RWPE2 (cell line): ENCODE measurements around the gene ZNF273.
"Not testable (repeated sequence)": the region's sequence is repeated elsewhere in the genome, so short reads cannot be mapped to it uniquely, and the experiment has no call there.

Experiments used
- ATAC-seq: fragments of 200-7000 bp; cut with Tn5 transposase; 3 replicates; pipeline ENCODE4 v1.9.1; 2021; ENCODE audit warnings: low read depth
- DNase-seq: peaks from one replicate; pipeline ENCODE4 v3.0.0-alpha.2; 2020; ENCODE audit warnings: low spot score
- H3K27ac ChIP-seq: fragments of 450-650 bp; 2 replicates; pipeline ENCODE4 v1.5.1; 2017; ENCODE audit warnings: mild to moderate bottlenecking; ENCODE audit not compliant: poor library complexity, severe bottlenecking
- H3K27me3 ChIP-seq: fragments of 250-450 bp; sonication (Bioruptor Pico); 2 replicates; pipeline ENCODE4 v1.5.1; 2021; ENCODE audit warnings: mild to moderate bottlenecking, moderate library complexity; ENCODE audit not compliant: insufficient read depth, poor library complexity, severe bottlenecking
- H3K36me3 ChIP-seq: fragments of 250-450 bp; sonication (Bioruptor Pico); 2 replicates; pipeline ENCODE4 v1.5.1; 2020; ENCODE audit warnings: low read depth, mild to moderate bottlenecking, moderate library complexity
- H3K4me1 ChIP-seq: fragments of 250-450 bp; sonication (Bioruptor Pico); 2 replicates; pipeline ENCODE4 v1.5.1; 2021; ENCODE audit warnings: mild to moderate bottlenecking, moderate library complexity; ENCODE audit not compliant: insufficient read depth, poor library complexity, severe bottlenecking
- H3K4me3 ChIP-seq: fragments of 250-450 bp; sonication (Bioruptor Pico); 2 replicates; pipeline ENCODE4 v1.5.1; 2021; ENCODE audit warnings: mild to moderate bottlenecking, moderate library complexity; ENCODE audit not compliant: severe bottlenecking
- H3K9me3 ChIP-seq: fragments of 250-450 bp; sonication (Bioruptor Pico); 2 replicates; pipeline ENCODE4 v1.5.1; 2021; ENCODE audit warnings: mild to moderate bottlenecking, moderate library complexity; ENCODE audit not compliant: severe bottlenecking
- TF ChIP-seq, protein P1 (sequence below): fragments of 450-650 bp; IDR thresholded peaks from one replicate; pipeline ENCODE4 v1.5.1; 2017; ENCODE audit warnings: mild to moderate bottlenecking, moderate library complexity; ENCODE audit not compliant: poor library complexity, severe bottlenecking

ZNF273 gene

DNA sequence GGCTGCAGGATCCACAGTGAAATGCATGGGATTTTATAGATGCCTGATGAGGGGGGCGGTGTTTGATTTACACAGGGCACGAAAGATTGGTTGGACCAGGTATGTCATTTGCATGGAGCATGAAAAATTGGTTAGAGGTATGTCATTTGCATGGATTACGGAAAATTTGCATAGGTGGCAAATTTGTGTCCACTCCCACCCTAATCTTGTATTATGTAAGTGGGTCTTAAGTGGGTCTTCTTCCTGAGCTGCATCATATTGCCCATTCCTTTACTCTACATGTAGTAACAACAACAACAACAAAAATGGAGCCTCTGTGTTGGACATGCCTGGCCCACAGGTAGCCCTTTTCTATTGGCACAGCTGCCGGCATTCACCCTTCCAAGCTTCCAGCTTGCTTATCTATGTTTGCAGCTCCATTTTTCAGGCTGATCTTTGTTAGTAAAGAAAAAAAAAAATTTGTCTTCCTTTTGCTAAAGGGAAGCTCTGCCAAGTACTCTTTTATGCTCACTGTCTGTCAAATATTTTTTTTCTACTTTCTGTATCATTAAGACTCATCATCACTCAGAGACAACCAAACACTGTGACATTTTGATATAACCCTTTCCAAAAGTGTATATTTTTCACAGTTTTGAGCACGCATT lies 10.3 kb upstream of the ZNF273 start:
- Histone ChIP-seq H3K36me3 (no peaks in the 10 kb centered on the region), H3K4me1 (no peaks in the 10 kb centered on the region), H3K4me3 (no peak overlapping the region), H3K27ac (no peak overlapping the region), H3K27me3 (no peaks in the 10 kb centered on the region), H3K9me3 (no peaks in the 10 kb centered on the region)
- ATAC-seq (no peak), DNase-seq (no peak)
- TF ChIP-seq, protein P1, sequence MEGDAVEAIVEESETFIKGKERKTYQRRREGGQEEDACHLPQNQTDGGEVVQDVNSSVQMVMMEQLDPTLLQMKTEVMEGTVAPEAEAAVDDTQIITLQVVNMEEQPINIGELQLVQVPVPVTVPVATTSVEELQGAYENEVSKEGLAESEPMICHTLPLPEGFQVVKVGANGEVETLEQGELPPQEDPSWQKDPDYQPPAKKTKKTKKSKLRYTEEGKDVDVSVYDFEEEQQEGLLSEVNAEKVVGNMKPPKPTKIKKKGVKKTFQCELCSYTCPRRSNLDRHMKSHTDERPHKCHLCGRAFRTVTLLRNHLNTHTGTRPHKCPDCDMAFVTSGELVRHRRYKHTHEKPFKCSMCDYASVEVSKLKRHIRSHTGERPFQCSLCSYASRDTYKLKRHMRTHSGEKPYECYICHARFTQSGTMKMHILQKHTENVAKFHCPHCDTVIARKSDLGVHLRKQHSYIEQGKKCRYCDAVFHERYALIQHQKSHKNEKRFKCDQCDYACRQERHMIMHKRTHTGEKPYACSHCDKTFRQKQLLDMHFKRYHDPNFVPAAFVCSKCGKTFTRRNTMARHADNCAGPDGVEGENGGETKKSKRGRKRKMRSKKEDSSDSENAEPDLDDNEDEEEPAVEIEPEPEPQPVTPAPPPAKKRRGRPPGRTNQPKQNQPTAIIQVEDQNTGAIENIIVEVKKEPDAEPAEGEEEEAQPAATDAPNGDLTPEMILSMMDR: no peak

- no peaks in the 10 kb centered on the region for H3K9me3 ChIP-seq
- H3K27ac ChIP-seq: no peak overlapping the region
- no peak for DNase-seq
- TF ChIP-seq, protein P1: no peak
- no peaks in the 10 kb centered on the region for H3K27me3 ChIP-seq
- no peaks in the 10 kb centered on the region for H3K36me3 ChIP-seq
- no peak overlapping the region for H3K4me3 ChIP-seq
- no peaks in the 10 kb centered on the region for H3K4me1 ChIP-seq
- no peak for ATAC-seq
These were observed 9.7 kb upstream of the ZNF273 start for GRCh38 chr7:64893401-64893800.

DNA sequence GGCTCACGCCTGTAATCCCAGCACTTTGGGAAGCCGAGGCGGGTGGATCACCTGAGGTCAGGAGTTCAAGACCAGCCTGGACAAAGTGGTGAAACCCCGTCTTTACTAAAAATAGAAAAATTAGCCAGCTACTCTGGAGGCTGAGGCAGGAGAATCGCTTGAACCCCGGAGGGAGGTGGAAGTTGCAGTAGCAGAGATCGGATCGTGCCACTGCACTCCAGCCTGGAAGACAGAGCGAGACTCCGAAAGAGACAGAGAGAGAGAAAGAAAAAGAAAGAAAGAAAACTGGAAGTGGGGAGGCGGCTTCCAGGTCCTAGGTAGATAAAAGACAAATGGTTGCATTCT lies 640 bp upstream of the ZNF273 start:
- ATAC-seq, DNase-seq, H3K9me3 ChIP-seq, H3K27me3 ChIP-seq, H3K27ac ChIP-seq, H3K36me3 ChIP-seq, H3K4me1 ChIP-seq: not testable (repeated sequence)
- H3K4me3 ChIP-seq: peak overlapping the region; percentile 80

- DNase-seq (no peak), ATAC-seq (no peak)
- H3K27ac ChIP-seq: no peak overlapping the region
- TF ChIP-seq, protein P1: no peak
- no peaks in the 10 kb centered on the region for H3K27me3 ChIP-seq
- H3K4me3 ChIP-seq: peak overlapping the region; percentile 80
- H3K36me3 ChIP-seq: no peaks in the 10 kb centered on the region
- no peaks in the 10 kb centered on the region for H3K4me1 ChIP-seq
- no peaks in the 10 kb centered on the region for H3K9me3 ChIP-seq
These were observed 935 bp downstream of the ZNF273 start for GRCh38 chr7:64904008-64904407.

- TF ChIP-seq, protein P1: no peak
- H3K4me3 ChIP-seq: no peak overlapping the region
- H3K9me3 ChIP-seq: peaks cover 2% of the 10 kb centered on the region
- no peaks in the 10 kb centered on the region for H3K27me3 ChIP-seq
- H3K36me3 ChIP-seq: no peaks in the 10 kb centered on the region
- H3K27ac ChIP-seq: no peak overlapping the region
- DNase-seq (no peak), ATAC-seq (no peak)
- no peaks in the 10 kb centered on the region for H3K4me1 ChIP-seq
These were observed 2.1 kb downstream of the ZNF273 start for GRCh38 chr7:64905133-64905532.
